NCI-H524 treated with DMSO at 0.1 percent for 48 hours (cell line): ENCODE data around the gene SNX11.
A peak's percentile ranks its signal among the peaks of the same experiment; 100 is the strongest.

Experiments
- DNase-seq: peaks from one replicate; lab custom pipeline; 2025; lab: John Stamatoyannopoulos, UW

Gene SNX11

DNA sequence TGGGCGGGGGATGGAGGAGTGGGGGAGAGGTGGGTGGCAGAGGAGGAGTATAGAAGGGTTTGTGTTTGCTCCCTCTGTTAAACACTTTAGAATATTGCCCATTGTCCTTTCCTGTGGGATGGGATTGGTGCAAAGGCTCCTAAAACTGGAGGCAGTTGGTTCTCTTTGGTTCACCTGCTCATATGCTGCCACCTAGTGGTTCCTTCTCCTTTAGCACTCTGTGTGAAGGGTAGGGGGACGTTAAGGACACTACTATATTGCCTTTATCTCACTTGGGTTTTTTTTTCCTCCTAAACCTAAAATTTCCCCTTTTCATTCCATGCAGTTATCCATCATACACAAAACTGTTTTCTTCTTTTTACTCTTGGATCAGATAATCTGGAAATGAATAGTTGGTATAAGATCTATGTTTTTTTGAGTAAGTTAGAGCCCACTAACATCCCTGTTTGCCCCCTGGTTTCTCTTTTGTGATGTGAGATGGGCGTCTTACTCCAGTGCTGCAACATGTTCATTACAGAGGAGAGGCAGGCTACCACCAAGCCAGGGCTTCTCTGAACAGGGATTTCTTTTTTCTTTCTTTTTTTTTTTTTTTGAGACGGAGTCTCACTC lies 23.8 kb downstream of the SNX11 start:
- no peak for DNase-seq

- DNase-seq, result no peak
Observed at GRCh38 chr17:48132385-48132784, 24.8 kb downstream of the SNX11 start.

- DNase-seq, result no peak
Observed at GRCh38 chr17:48134912-48135480, 27.4 kb downstream of the SNX11 start.

- no peak for DNase-seq
Observed at GRCh38 chr17:48137656-48138055, 30.1 kb downstream of the SNX11 start.

GRCh38 chr17:48139944-48140343 lies 32.4 kb downstream of the SNX11 start:
- no peak for DNase-seq

DNA sequence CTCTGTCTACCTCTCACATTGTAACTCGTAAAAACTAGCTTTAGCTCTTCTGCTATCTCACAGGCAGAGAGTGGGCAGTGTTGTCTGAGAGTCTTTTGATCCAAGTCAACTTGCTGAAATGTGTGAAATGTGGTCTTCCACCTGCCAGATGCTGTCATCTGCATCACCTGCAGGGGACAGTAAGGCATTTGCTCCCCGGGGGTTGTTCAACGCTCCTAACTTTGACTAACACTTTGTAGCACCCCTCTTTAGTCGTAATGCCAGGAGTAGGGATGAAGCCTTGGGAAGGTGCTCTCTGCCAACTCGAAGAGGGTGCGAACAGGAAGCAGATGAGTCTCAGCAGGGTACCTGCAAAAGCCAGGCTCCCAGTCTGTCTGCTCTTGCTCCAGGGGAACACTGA lies 36.1 kb downstream of the SNX11 start:
- DNase-seq, result no peak

GRCh38 chr17:48144231-48144630 lies 36.7 kb downstream of the SNX11 start:
- no peak for DNase-seq

- DNase-seq, result no peak
Observed at GRCh38 chr17:48144976-48145798, 37.6 kb downstream of the SNX11 start.

DNA sequence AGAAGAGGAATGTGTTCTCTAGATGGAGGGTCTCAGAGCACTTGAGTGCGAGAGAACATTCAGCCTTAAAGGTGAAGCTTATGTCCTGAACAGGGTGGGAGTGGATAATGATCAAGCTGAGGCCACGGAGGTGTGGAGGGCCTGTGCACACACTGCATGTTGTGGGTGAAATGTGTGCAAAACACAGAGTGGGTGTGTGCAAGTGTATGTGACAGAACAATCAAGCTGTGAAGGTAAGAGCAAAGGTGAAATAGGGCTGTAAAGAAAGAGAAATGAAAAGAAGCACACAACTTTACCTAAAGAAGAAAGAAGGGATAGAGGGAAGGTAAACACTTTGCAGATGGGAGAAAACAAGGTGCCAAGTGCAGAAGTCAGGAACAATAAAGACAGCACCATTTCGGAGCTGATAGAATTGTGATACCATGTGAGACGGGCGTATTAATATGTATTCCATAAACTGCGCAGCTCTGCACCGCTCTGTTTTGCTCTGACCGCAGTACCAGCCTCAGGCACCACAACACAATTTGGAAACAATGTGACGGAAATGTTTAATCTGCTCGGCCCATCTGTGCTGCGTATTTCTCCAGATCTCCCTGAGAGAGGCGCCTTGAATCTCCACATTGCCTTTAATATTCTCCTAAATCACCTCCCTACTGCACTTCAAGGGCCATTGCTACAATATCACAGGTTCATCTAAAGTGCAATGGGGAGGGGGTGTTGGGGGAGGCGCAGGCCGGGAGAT lies 40.6 kb downstream of the SNX11 start:
- peak; percentile 82 for DNase-seq

DNA sequence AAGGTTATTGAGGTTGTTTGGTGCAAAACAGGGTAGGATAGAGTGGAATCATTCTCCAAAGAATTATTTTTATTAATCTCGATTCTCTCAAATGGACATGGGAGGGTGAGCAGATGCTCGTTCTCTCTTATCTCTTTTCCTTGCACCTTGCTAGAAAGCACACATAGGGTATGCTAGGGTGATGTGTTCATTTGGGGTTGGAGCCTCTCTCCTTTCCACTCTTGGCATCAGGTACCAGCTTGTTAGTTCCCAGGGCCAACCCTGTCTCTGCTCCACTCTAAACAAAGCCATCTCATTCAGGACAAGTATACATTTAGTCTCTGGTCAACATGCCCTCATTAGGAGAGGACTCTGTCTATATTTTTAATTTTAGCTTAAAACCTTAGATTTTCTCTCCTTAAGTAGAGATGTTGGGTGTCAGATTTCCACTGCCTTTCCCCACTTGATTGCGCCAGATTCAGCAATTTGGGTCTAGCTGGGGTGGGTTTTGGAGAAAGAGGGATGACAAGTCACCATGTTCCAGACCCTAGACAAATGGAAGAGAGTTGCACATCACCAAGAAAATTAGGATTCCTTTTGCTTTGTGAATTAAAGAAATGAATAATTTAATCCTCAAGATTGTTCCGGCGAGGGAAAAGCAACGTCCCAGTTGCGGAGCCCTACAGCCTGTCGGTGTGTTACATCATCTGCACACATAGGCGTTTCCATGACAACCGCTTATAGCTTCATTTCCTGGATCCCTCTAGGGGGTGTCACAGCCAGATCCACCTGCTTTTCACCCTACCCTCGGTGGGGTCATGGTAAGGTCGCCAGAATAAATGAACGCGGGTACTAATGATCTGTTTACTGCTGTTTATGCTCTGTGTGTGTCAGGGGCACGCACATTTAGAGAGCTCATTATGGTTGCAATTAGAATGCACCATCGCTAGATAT lies 41.6 kb downstream of the SNX11 start:
- DNase-seq, result peak; percentile 78

- DNase-seq, result no peak
Observed at GRCh38 chr17:48149787-48150463, 42.4 kb downstream of the SNX11 start.

DNA sequence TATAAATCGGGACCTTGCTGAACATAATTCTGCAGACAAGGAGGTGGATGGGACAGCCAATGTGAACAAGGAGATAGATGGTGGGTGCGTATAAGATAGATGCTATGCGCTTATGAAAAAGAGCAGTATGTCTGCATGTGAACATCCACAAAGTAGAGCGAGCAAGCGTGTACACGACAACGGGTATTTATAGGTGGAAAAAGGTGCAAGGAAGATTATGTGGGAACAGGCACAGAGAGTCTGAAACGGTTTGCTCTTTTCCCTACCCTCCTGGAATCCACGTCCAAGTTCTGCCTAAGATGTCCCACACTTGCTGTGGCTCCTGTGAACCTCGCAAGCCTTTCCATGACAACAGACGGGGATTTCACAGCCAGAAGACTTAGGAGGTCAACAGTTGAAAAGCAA lies 43.0 kb downstream of the SNX11 start:
- no peak for DNase-seq

- DNase-seq, result no peak
Observed at GRCh38 chr17:48151220-48151619, 43.7 kb downstream of the SNX11 start.

- DNase-seq, result no peak
Observed at GRCh38 chr17:48152289-48152688, 44.7 kb downstream of the SNX11 start.

DNA sequence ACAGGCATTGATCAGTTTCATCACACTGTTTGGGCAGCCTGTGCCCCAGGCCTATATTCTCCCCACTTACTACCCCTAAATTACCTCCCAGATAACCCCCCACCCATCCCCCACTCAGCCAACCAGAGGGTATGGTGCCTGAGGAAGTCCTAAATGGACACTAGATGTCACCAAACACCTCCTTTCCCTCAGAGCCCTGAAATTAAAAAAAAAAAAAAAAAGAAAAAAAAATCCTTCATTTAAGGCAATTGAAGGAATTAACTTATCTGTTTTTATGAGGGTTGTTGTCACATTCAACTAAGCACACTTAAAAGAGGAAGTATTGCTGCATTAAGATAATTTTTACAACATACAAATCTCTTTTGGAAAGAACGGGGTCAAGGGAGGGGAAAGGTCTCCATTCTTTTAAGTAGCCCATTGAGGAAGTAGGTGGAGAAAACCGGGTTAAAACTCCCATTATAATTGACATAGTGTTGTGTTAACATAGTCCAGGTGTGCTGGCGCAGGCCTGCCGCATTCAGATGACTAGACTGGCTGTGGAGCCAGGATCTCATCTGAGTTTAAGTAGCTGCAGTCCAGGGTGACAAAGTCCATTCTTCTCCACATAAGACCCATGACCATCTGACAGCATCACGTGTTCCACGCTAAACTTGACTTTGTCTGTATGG lies 46.3 kb downstream of the SNX11 start:
- no peak for DNase-seq

DNA sequence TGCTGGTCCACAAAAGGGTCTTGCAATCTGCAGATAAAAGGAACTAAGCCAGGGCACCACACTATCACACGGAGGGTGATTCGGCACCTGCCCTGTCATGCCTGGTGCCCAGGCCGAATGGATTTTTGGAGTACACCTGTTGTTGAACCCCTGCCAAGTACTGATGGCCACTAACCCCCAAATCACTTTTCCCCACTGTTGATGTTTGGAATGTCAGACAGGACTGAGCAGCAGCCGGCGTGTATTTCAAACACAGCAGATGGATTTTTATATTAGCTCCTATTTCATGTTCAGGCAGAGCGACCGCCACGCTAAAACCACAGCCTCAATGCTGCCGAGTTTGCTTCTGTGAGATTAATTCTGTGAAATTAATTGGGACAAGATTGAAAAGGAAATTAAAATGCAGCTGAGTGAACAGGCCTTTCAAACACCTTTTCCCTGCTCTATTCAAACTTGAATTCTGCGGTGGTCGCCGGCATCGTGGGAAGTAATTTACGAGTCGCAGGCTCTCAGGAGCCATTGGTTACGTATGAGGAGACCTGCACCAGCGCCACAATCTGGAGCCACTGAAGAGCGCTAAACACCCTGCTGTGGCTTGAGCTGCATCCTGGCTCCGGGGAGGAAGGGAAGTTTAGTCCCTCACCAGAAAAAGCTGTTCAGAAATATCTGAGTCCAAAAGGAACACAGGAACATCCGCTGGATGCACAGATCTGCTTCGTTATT lies 48.5 kb downstream of the SNX11 start:
- no peak for DNase-seq

- DNase-seq, result no peak
Observed at GRCh38 chr17:48159232-48159631, 51.7 kb downstream of the SNX11 start.

DNA sequence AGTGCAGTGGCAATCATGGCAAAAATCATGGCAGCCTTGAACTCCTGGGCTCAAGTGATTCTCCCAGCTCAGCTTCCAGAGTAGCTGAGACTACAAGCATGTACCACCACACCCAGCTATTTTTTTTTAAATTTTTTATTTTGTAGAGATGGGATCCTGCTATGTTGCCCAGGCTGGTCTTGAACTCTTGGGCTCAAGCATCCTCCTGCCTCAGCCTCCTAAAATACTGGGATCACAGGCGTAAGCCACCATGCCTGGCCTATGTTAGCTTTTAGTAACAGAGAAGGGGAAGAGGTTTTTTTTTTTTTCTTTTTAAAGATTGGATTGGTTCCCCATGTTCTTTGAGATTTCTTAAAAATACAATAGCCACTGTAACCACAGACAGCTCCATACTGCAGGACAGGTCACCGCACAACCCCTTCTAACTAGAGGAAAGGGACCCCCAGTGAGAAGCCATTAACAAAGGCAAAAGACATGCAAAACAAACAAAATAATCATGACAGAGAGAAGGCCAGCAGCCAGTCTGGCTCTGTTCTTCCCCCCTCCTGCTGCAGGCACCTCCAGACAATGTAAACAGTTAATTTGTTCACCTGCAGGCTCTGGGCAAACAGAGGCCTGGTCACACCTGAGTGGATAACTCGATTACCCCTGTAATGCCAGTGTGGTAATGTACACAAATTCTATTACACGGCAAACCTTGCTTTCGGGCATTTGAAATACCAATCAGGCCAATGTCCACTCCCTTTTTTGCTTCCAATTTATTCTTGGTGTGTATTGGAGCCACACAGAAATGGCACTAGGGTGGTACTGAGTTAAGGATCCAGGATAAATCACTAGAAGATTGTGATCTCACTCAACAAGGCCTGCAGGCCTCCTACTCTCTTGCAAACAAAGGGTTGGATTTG lies 52.9 kb downstream of the SNX11 start:
- no peak for DNase-seq
